Smooth muscle cell (in vitro differentiated cells): Measurements from ENCODE around the gene TEX51. TPM values are rescaled to one million over a fixed set of nuclear protein-coding genes. Genes with fewer than 3 reads are reported as not detected.

Experiments used
- DNase-seq: peaks from one replicate; lab custom pipeline; 2025; ENCODE audit not compliant: unreplicated experiment; lab: John Stamatoyannopoulos, UW
- H2AFZ ChIP-seq: fragments of 200-600 bp; sonication (generic); 2 replicates; pipeline ENCODE4 v1.6.0; 2016; ENCODE audit warnings: antibody characterized with exemption, low read depth, mild to moderate bottlenecking
- H3F3A ChIP-seq: fragments of 200-600 bp; sonication (generic); 2 replicates; pipeline ENCODE4 v1.6.0; 2017; ENCODE audit warnings: antibody characterized with exemption, low read depth
- H3K27ac ChIP-seq: fragments of 200-600 bp; sonication (generic); 2 replicates; pipeline ENCODE4 v1.5.1; 2016; ENCODE audit warnings: low read depth, mild to moderate bottlenecking
- H3K27me3 ChIP-seq: fragments of 200-600 bp; sonication (generic); 2 replicates; pipeline ENCODE4 v1.6.1; 2016; ENCODE audit warnings: low read depth, mild to moderate bottlenecking
- H3K36me3 ChIP-seq: fragments of 200-600 bp; sonication (generic); 2 replicates; pipeline ENCODE4 v1.5.1; 2016; ENCODE audit warnings: low read depth
- H3K4me1 ChIP-seq: fragments of 200-600 bp; sonication (generic); 2 replicates; pipeline ENCODE4 v1.5.1; 2016; ENCODE audit warnings: low read depth
- H3K4me2 ChIP-seq: fragments of 200-600 bp; sonication (generic); 2 replicates; pipeline ENCODE4 v1.6.0; 2016; ENCODE audit warnings: mild to moderate bottlenecking
- H3K4me3 ChIP-seq: fragments of 200-600 bp; sonication (generic); 2 replicates; pipeline ENCODE4 v1.5.1; 2016; ENCODE audit warnings: mild to moderate bottlenecking
- H3K79me2 ChIP-seq: fragments of 200-600 bp; sonication (generic); 2 replicates; pipeline ENCODE4 v1.6.0; 2016; ENCODE audit warnings: low read depth, mild to moderate bottlenecking
- H3K9ac ChIP-seq: fragments of 200-600 bp; sonication (generic); 2 replicates; pipeline ENCODE4 v1.6.0; 2016; ENCODE audit warnings: low read depth
- H3K9me3 ChIP-seq: fragments of 200-600 bp; sonication (generic); replicated peaks from 2 replicates; pipeline ENCODE4 v1.5.1; 2016; ENCODE audit warnings: low read depth
- H4K20me1 ChIP-seq: fragments of 200-600 bp; sonication (generic); 2 replicates; pipeline ENCODE4 v1.6.0; 2016; ENCODE audit warnings: low read depth
- CTCF ChIP-seq: fragments of 200-600 bp; sonication (generic); IDR thresholded peaks from 2 replicates; pipeline ENCODE4 v1.5.1; 2017; ENCODE audit warnings: borderline replicate concordance, mild to moderate bottlenecking, antibody characterized with exemption; ENCODE audit not compliant: insufficient read depth, poor library complexity, severe bottlenecking
- WGBS: methylation state at CpG from one replicate; pipeline ENCODE4 v1.1.7; 2016; ENCODE audit warnings: low lambda C conversion rate; 5-methylcytosine and 5-hydroxymethylcytosine counted together
- polyA plus RNA-seq: library from polyadenylated mRNA; unstranded; fragments of >200 nt; fragmentation: Nextera tagmentation; extraction: Ambion mirVana; gene quantifications from 2 replicates; pipeline ENCODE4 v1.2.1, GENCODE V29; 2016
- total RNA-seq: library from RNA; depleted of rRNA; stranded (reverse); fragments of >200 nt; gene quantifications from 2 replicates; pipeline ENCODE4 v1.2.3, GENCODE V29; 2014

Gene TEX51
- total and polyA plus RNA-seq, 2 experiments from 2014 or later = not detected

GRCh38 chr2:126863336-126864015, 35.2 kb upstream of the TEX51 start:
- no peak overlapping the region for H3K27ac ChIP-seq
- no peak for DNase-seq
- no peaks in the 10 kb centered on the region for H4K20me1 ChIP-seq
- H3K4me3 ChIP-seq = no peak overlapping the region
- no peaks in the 10 kb centered on the region for H3K79me2 ChIP-seq
- H3K9me3 ChIP-seq = no peaks in the 10 kb centered on the region
- no peak overlapping the region for H2AFZ ChIP-seq
- no peak overlapping the region for H3K4me2 ChIP-seq
- no peaks in the 10 kb centered on the region for H3K27me3 ChIP-seq
- WGBS = 80% methylated on average over 5 of the region's 5 CpGs
- H3K4me1 ChIP-seq = no peaks in the 10 kb centered on the region
- H3F3A ChIP-seq = no peaks in the 10 kb centered on the region
- H3K36me3 ChIP-seq = no peaks in the 10 kb centered on the region
- H3K9ac ChIP-seq = no peak overlapping the region
- TF ChIP-seq CTCF = no peak

DNA sequence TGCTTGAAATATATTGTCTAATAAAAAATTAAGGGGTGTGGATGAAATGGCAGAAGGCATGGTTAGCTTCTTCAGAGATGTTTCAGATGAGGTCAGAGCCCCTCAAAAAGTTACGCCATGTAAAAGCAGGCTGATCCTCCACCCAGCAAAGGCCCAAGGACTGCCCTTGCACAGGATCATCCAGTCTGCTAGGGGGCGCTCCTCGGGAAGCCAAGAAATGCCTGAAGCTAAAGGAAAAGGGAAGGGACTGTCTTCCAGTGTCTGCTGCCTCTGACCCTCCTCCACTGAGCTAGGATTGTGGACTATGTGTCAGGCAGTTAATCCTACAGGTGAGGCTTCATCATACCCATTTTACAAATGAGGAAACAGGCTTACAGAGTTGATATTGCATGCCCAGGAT, 33.8 kb upstream of the TEX51 start:
- WGBS = 74% methylated on average over 3 of the region's 3 CpGs

DNA sequence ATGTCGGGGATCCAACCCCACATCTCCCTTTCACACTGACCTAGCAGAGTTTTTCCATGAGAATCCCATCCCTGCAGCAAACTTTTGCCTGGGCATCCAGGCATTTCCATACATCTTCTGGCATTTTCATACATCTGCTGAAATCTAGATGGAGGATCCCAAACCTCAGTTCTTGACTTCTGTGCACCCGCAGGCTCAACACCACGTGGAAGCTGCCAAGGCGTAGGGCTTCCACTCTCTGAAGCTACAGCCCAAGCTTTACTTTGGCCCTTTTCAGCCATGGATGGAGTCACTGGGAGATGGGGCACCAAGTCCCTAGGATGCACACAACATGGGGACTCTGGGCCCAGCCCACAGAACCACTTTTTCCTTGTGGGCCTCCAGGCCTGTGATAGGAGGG, 32.2 kb upstream of the TEX51 start:
- H3K79me2 ChIP-seq = no peaks in the 10 kb centered on the region
- TF ChIP-seq CTCF = no peak
- 93% methylated on average over 4 of the region's 4 CpGs for WGBS
- H3K4me1 ChIP-seq = no peaks in the 10 kb centered on the region
- H3K9me3 ChIP-seq = no peaks in the 10 kb centered on the region
- H3K4me3 ChIP-seq = no peak overlapping the region
- H2AFZ ChIP-seq = no peak overlapping the region
- H3K9ac ChIP-seq = no peak overlapping the region
- H3K27me3 ChIP-seq = no peaks in the 10 kb centered on the region
- DNase-seq = no peak
- no peaks in the 10 kb centered on the region for H4K20me1 ChIP-seq
- H3F3A ChIP-seq = no peaks in the 10 kb centered on the region
- no peaks in the 10 kb centered on the region for H3K36me3 ChIP-seq
- no peak overlapping the region for H3K4me2 ChIP-seq
- no peak overlapping the region for H3K27ac ChIP-seq

More for the DNA sequence above, 33.8 kb upstream of the TEX51 start:
- Histone ChIP-seq H3K4me3 (no peak overlapping the region), H3K4me2 (no peak overlapping the region), H3F3A (no peaks in the 10 kb centered on the region), H3K27ac (no peak overlapping the region), H2AFZ (no peak overlapping the region), H3K79me2 (no peaks in the 10 kb centered on the region), H3K4me1 (no peaks in the 10 kb centered on the region), H3K27me3 (no peaks in the 10 kb centered on the region), H4K20me1 (no peaks in the 10 kb centered on the region), H3K36me3 (no peaks in the 10 kb centered on the region), H3K9me3 (no peaks in the 10 kb centered on the region), H3K9ac (no peak overlapping the region)
- no peak for TF ChIP-seq CTCF
- DNase-seq = no peak

- no peak overlapping the region for H3K27ac ChIP-seq
- H4K20me1 ChIP-seq = no peaks in the 10 kb centered on the region
- no peaks in the 10 kb centered on the region for H3K36me3 ChIP-seq
- H3K4me2 ChIP-seq = no peak overlapping the region
- H3F3A ChIP-seq = no peaks in the 10 kb centered on the region
- H3K4me1 ChIP-seq = no peaks in the 10 kb centered on the region
- WGBS = 77% methylated on average over 3 of the region's 3 CpGs
- no peak for TF ChIP-seq CTCF
- H3K9ac ChIP-seq = no peak overlapping the region
- no peaks in the 10 kb centered on the region for H3K27me3 ChIP-seq
- DNase-seq = no peak
- no peak overlapping the region for H2AFZ ChIP-seq
- no peak overlapping the region for H3K4me3 ChIP-seq
- H3K79me2 ChIP-seq = no peaks in the 10 kb centered on the region
- no peaks in the 10 kb centered on the region for H3K9me3 ChIP-seq
Measured at GRCh38 chr2:126874961-126875360, 23.7 kb upstream of the TEX51 start.
